ENCODE measurements around the gene CAV1. TPM values are rescaled to one million over a fixed set of nuclear protein-coding genes. Genes with fewer than 3 reads are reported as not detected.
A peak's percentile ranks its signal among the peaks of the same experiment; 100 is the strongest.
"Not testable (repeated sequence)": the region's sequence is repeated elsewhere in the genome, so short reads cannot be mapped to it uniquely, and the experiment has no call there.

The CAV1 gene, protein sequence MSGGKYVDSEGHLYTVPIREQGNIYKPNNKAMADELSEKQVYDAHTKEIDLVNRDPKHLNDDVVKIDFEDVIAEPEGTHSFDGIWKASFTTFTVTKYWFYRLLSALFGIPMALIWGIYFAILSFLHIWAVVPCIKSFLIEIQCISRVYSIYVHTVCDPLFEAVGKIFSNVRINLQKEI
- total RNA-seq: 100 to 1,000 TPM in 2 of 4 donors, 10 to 100 TPM in 2; 21.7 to 171 (median 86.8) TPM

DNA sequence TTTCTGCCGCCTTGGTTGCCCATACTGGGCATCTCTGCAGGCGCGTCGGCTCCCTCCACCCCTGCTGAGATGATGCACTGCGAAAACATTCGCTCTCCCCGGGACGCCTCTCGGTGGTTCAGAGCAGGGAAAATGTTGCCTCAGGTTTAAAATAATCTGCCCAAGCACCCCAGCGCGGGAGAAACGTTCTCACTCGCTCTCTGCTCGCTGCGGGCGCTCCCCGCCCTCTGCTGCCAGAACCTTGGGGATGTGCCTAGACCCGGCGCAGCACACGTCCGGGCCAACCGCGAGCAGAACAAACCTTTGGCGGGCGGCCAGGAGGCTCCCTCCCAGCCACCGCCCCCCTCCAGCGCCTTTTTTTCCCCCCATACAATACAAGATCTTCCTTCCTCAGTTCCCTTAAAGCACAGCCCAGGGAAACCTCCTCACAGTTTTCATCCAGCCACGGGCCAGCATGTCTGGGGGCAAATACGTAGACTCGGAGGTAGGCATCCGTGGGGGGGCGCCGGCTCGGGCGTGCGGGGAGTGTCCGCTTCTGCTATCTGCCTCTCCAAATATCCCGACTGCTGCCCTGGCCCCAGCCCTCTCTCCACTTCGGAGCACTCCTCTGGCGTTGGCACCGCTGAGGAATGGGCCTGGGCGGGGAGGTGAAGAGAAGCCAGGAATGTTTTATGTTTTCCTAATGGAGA is at the start of gene CAV1:
CAV1 (plus strand) TSS at position 428 of the 689 bp plus-strand sequence; CDS start at position 455, 27 bp downstream.
- peak within 1 kb of the TSS; percentile 93 to 98 (median 95) for H3K27ac ChIP-seq
- WGBS, 2 donors: 0 to 1% methylated on average over 16 to 31 of the region's 42 CpGs

DNA sequence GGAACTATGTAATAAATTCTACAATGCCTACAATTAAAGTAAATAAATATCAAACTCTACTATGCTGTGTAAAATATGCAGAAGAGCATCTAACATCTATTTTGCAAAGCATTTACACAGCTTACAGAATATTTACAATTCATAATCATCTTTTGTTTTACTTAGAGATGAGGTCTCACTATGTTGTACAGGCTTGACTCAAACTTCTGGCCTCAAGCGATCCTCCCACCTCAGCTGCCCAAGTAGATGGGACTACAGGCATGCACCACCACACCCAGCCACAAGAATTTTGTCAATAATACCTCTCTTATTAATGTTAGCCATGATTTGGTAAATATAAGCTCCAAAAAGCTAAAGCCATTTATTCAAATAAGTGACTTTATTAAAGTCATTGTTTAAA is 47.2 kb upstream of the CAV1 start:
- TF ChIP-seq, protein P1, sequence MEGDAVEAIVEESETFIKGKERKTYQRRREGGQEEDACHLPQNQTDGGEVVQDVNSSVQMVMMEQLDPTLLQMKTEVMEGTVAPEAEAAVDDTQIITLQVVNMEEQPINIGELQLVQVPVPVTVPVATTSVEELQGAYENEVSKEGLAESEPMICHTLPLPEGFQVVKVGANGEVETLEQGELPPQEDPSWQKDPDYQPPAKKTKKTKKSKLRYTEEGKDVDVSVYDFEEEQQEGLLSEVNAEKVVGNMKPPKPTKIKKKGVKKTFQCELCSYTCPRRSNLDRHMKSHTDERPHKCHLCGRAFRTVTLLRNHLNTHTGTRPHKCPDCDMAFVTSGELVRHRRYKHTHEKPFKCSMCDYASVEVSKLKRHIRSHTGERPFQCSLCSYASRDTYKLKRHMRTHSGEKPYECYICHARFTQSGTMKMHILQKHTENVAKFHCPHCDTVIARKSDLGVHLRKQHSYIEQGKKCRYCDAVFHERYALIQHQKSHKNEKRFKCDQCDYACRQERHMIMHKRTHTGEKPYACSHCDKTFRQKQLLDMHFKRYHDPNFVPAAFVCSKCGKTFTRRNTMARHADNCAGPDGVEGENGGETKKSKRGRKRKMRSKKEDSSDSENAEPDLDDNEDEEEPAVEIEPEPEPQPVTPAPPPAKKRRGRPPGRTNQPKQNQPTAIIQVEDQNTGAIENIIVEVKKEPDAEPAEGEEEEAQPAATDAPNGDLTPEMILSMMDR (IDR thresholded peaks at IDR 0.05): no peak
- TF ChIP-seq POLR2A (IDR thresholded peaks at IDR 0.05): no peak
- DNase-seq: no peak
- WGBS, 2 donors: 33 to 88% methylated on average over 1 of the region's 1 CpG
- no peak overlapping the region for H3K4me3 ChIP-seq
- no peaks in the 10 kb centered on the region for H3K27me3 ChIP-seq
- H3K4me1 ChIP-seq: no peaks in the 10 kb centered on the region
- H3K9me3 ChIP-seq: no peaks in the 10 kb centered on the region
- intact Hi-C loops (cut with DNase I): no loop called here
- H3K36me3 ChIP-seq: no peaks in the 10 kb centered on the region
- H3K27ac ChIP-seq: no peak overlapping the region

More for the DNA sequence above, at the start of gene CAV1:
- TF ChIP-seq, protein P1 (IDR thresholded peaks at IDR 0.05): peak in 4 of 6 experiments; percentile 8 to 46 (median 40)
- peak in 2 of 4 donors; percentile 68 to 70 for TF ChIP-seq POLR2A (IDR thresholded peaks at IDR 0.05)
- peaks cover 0 to 16% (median 0%) of the 10 kb centered on the region in 4 donors for H3K27me3 ChIP-seq
- H3K4me1 ChIP-seq: peaks cover 24 to 85% (median 28%) of the 10 kb centered on the region in 3 donors
- peaks cover 0 to 12% (median 0%) of the 10 kb centered on the region in 3 donors for H3K36me3 ChIP-seq
- H3K9me3 ChIP-seq: no peaks in the 10 kb centered on the region
- H3K4me3 ChIP-seq: peak within 1 kb of the TSS; percentile 56 to 90 (median 75)
- intact Hi-C loops (cut with DNase I): loop anchor here (5.0 kb wide), 2 partner anchors 207 to 267 kb away; no protein-coding TSS in a partner anchor
- no peak for DNase-seq

DNA sequence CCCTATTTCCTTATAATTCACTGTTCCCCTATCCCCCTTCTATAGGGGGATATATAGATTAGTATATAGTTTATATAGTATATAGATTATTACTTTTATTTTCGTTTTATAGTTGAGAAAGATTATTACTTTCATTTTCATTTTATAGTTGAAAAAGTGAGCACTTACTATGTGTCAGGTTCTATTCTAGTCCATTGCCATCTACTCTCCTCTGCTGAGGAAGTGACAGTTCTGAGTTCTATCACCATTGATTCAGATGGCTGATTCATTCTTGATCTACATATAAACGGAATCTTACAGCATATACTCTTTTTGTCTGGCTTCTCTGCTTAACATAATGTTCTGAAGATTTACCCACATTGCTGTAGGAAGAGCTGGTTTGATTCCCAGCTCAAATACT is 46.0 kb upstream of the CAV1 start:
- Histone ChIP-seq H3K4me3 (no peak overlapping the region), H3K27me3 (no peaks in the 10 kb centered on the region), H3K4me1 (no peaks in the 10 kb centered on the region), H3K9me3 (no peaks in the 10 kb centered on the region), H3K36me3 (no peaks in the 10 kb centered on the region), H3K27ac (no peak overlapping the region)
- no peak for DNase-seq
- intact Hi-C loops (cut with DNase I): no loop called here
- TF ChIP-seq POLR2A (IDR thresholded peaks at IDR 0.05): no peak
- TF ChIP-seq, protein P1 (IDR thresholded peaks at IDR 0.05): no peak
- WGBS, 2 donors: 48 to 62% methylated on average over 2 of the region's 2 CpGs

DNA sequence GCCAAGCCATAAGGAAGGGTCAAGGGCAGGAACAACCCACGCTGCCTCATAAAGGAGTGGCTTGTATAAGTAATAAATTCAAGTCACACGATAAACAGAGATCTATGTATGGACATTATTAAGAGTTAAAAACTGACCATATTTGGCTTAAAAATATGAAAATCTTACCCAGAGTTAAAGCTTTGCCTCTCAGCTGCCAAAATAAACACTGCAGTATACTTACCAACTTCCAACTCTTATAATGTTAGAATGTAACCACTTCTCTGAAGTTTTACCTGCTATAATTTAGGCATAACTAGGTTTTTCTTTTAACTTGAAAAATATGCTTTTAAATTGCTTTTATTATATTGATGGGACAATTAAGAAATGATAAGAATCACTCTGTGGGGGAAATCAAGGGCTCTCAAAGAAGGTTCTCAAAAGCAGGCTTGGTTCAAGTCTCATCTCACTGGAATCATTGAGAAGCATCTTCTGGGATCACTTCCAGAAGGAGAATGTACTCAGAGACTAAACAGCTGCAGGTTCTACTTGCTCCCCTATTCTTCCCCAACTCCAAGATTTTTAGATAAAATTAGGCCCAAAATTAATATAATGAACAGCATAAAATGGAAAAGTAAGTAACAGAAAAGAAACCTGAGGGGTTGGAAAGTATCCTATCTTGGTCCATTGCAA is 41.4 kb upstream of the CAV1 start:
- intact Hi-C loops (cut with DNase I): no loop called here

DNA sequence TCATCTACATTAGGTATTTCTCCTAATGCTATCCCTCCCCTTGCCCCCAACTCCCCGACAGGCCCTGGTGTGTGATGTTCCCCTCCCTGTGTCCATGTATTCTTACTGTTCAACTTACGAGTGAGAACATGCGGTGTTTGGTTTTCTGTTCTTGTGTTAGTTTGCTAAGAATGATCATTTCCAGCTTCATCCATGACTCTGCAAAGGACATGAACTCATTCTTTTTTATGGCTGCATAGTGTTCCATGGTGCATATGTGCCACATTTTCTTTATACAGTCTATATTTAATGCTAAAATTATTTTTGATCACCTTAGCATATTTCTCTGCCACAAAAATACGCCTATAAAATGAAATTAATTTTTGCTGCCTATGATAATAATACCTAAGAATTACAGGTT is 40.4 kb upstream of the CAV1 start:
- H3K4me3 ChIP-seq; H3K4me1 ChIP-seq; H3K36me3 ChIP-seq; H3K27ac ChIP-seq; H3K27me3 ChIP-seq; DNase-seq; intact Hi-C loops (cut with DNase I); H3K9me3 ChIP-seq: not testable (repeated sequence)
- WGBS, 2 donors: 93% methylated on average over 4 of the region's 4 CpGs

More for the DNA sequence above, 41.4 kb upstream of the CAV1 start:
- Histone ChIP-seq H3K4me3 (no peak overlapping the region), H3K36me3 (no peaks in the 10 kb centered on the region), H3K27me3 (no peaks in the 10 kb centered on the region), H3K27ac (no peak overlapping the region), H3K4me1 (no peaks in the 10 kb centered on the region), H3K9me3 (no peaks in the 10 kb centered on the region)
- WGBS, 2 donors: 76 to 84% methylated on average over 2 of the region's 2 CpGs
- no peak for DNase-seq
- TF ChIP-seq, protein P1 (IDR thresholded peaks at IDR 0.05): no peak
- TF ChIP-seq POLR2A (IDR thresholded peaks at IDR 0.05): no peak
